ENCODE data around the gene EBF3. TPM values are rescaled to one million over a fixed set of nuclear protein-coding genes. Genes with fewer than 3 reads are reported as not detected.

EBF3 gene
- total and polyA plus RNA-seq, 3 experiments from 2014 or later: not detected

- peaks cover 0 to 6% (median 0%) of the 10 kb centered on the region in 3 donors for H3K36me3 Mint-ChIP-seq
- peaks cover 5% of the 10 kb centered on the region for H3K4me1 ChIP-seq (ENCODE audit: insufficient read depth, low read length)
- H3K4me3 ChIP-seq (ENCODE audit: low read length): no peak overlapping the region
- no peak for DNase-seq
- peaks cover 50 to 65% of the 10 kb centered on the region in 2 donors for H3K27me3 Mint-ChIP-seq
- CTCF ChIA-PET: no interaction called here
- POLR2A ChIA-PET: no interaction called here
- no peak overlapping the region for H3K27ac ChIP-seq (ENCODE audit: low read depth, low read length)
- peaks cover 6 to 7% (median 6%) of the 10 kb centered on the region in 3 donors for H3K4me1 Mint-ChIP-seq
- H3K9me3 Mint-ChIP-seq: peaks cover 0 to 7% (median 1%) of the 10 kb centered on the region in 5 donors
- peak overlapping the region in 1 of 8 donors; percentile 35 for H3K27ac Mint-ChIP-seq
- peaks cover 25% of the 10 kb centered on the region for H3K27me3 ChIP-seq (ENCODE audit: insufficient read depth, low read length, poor library complexity, severe bottlenecking)
- no peaks in the 10 kb centered on the region for H3K9me3 ChIP-seq (ENCODE audit: low read length)
- H3K4me3 Mint-ChIP-seq: no peak overlapping the region
- H3K36me3 ChIP-seq (ENCODE audit: insufficient read depth, low read length): no peaks in the 10 kb centered on the region
Observed at GRCh38 chr10:129954492-129955315, 9.4 kb downstream of the EBF3 start.

GRCh38 chr10:129953119-129954051 is 10.7 kb downstream of the EBF3 start:
- H3K4me3 ChIP-seq (ENCODE audit: low read length): no peak overlapping the region
- Mint-ChIP-seq H3K4me3 (no peak overlapping the region), H3K36me3 (peaks cover 0 to 4% (median 0%) of the 10 kb centered on the region in 3 donors), H3K4me1 (peaks cover 4 to 5% (median 5%) of the 10 kb centered on the region in 3 donors), H3K9me3 (peaks cover 0 to 7% (median 1%) of the 10 kb centered on the region in 5 donors), H3K27ac (no peak overlapping the region), H3K27me3 (peaks cover 48 to 66% of the 10 kb centered on the region in 2 donors)
- ChIA-PET CTCF (no interaction called here), POLR2A (no interaction called here)
- peaks cover 22% of the 10 kb centered on the region for H3K27me3 ChIP-seq (ENCODE audit: insufficient read depth, low read length, poor library complexity, severe bottlenecking)
- H3K36me3 ChIP-seq (ENCODE audit: insufficient read depth, low read length): no peaks in the 10 kb centered on the region
- no peak overlapping the region for H3K27ac ChIP-seq (ENCODE audit: low read depth, low read length)
- no peaks in the 10 kb centered on the region for H3K9me3 ChIP-seq (ENCODE audit: low read length)
- no peak for DNase-seq
- peaks cover 4% of the 10 kb centered on the region for H3K4me1 ChIP-seq (ENCODE audit: insufficient read depth, low read length)

DNA sequence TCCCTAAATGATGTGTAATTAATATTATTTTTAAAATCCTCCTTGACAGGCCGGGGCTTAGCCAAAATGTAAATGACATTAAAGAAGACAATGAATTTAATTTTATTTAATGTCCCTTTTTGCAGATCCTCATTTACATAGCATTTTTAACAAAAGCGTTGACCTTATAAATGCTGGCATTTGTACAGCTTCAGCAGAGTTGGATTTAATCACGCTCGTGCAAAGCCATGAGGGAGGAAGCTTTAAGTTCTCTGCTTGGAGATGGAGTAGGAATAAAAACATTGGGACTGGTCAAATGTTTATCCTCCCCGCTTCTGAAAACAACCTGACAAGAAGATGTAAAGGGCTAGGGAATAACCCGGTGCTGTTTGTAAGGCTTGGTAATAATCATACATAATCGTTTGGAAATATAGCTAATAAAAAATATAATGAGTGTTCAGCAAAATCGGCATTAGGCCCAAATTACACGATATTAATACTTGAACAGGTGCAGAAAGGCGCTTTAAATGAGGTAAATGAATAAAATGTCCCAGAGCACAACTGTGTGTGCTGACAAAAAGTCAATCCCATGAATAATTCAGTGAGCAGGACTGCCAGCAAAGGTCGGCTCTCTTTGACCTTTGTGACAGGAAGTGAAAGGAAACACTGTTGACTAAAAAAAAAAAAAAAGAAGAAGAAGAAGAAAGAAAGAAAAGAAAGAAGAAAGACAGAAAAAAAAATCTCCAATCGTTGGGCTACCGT is 11.5 kb downstream of the EBF3 start:
- H3K4me1 Mint-ChIP-seq: peaks cover 0 to 1% (median 0%) of the 10 kb centered on the region in 3 donors
- peaks cover 0 to 7% (median 0%) of the 10 kb centered on the region in 5 donors for H3K9me3 Mint-ChIP-seq
- Histone ChIP-seq H3K27me3 (ENCODE audit: insufficient read depth, low read length, poor library complexity, severe bottlenecking) (peaks cover 14% of the 10 kb centered on the region), H3K9me3 (ENCODE audit: low read length) (no peaks in the 10 kb centered on the region), H3K36me3 (ENCODE audit: insufficient read depth, low read length) (no peaks in the 10 kb centered on the region), H3K27ac (ENCODE audit: low read depth, low read length) (no peak overlapping the region), H3K4me3 (ENCODE audit: low read length) (no peak overlapping the region), H3K4me1 (ENCODE audit: insufficient read depth, low read length) (no peaks in the 10 kb centered on the region)
- POLR2A ChIA-PET: no interaction called here
- no peak overlapping the region for H3K27ac Mint-ChIP-seq
- H3K4me3 Mint-ChIP-seq: no peak overlapping the region
- H3K36me3 Mint-ChIP-seq: no peaks in the 10 kb centered on the region
- CTCF ChIA-PET: interaction anchor here (1.2 kb wide), 1 partner anchor 12 kb away, joined by 3 read pairs; no protein-coding TSS in a partner anchor
- H3K27me3 Mint-ChIP-seq: peaks cover 43 to 60% of the 10 kb centered on the region in 2 donors
- DNase-seq: no peak

GRCh38 chr10:129951970-129952265 is 12.2 kb downstream of the EBF3 start:
- Histone ChIP-seq H3K4me1 (ENCODE audit: insufficient read depth, low read length) (no peaks in the 10 kb centered on the region), H3K27ac (ENCODE audit: low read depth, low read length) (no peak overlapping the region), H3K27me3 (ENCODE audit: insufficient read depth, low read length, poor library complexity, severe bottlenecking) (peaks cover 8% of the 10 kb centered on the region), H3K36me3 (ENCODE audit: insufficient read depth, low read length) (no peaks in the 10 kb centered on the region), H3K4me3 (ENCODE audit: low read length) (no peak overlapping the region), H3K9me3 (ENCODE audit: low read length) (no peaks in the 10 kb centered on the region)
- Mint-ChIP-seq H3K4me1 (no peaks in the 10 kb centered on the region), H3K4me3 (no peak overlapping the region), H3K27me3 (peaks cover 39 to 54% of the 10 kb centered on the region in 2 donors), H3K9me3 (peaks cover 0 to 5% (median 0%) of the 10 kb centered on the region in 5 donors), H3K36me3 (no peaks in the 10 kb centered on the region), H3K27ac (no peak overlapping the region)
- DNase-seq: no peak
- ChIA-PET CTCF (interaction anchor here (1.2 kb wide), 1 partner anchor 12 kb away, joined by 3 read pairs; no protein-coding TSS in a partner anchor), POLR2A (no interaction called here)

- ChIA-PET CTCF (interaction anchor here (1.2 kb wide), 1 partner anchor 11 kb away, joined by 3 read pairs; no protein-coding TSS in a partner anchor), POLR2A (no interaction called here)
- peaks cover 0 to 2% (median 0%) of the 10 kb centered on the region in 5 donors for H3K9me3 Mint-ChIP-seq
- no peaks in the 10 kb centered on the region for H3K36me3 Mint-ChIP-seq
- no peaks in the 10 kb centered on the region for H3K4me1 ChIP-seq (ENCODE audit: insufficient read depth, low read length)
- peak overlapping the region in 1 of 8 donors; percentile 12 for H3K27ac Mint-ChIP-seq
- no peak overlapping the region for H3K4me3 ChIP-seq (ENCODE audit: low read length)
- DNase-seq: no peak
- peaks cover 4% of the 10 kb centered on the region for H3K27me3 ChIP-seq (ENCODE audit: insufficient read depth, low read length, poor library complexity, severe bottlenecking)
- no peaks in the 10 kb centered on the region for H3K4me1 Mint-ChIP-seq
- peaks cover 36 to 50% of the 10 kb centered on the region in 2 donors for H3K27me3 Mint-ChIP-seq
- H3K27ac ChIP-seq (ENCODE audit: low read depth, low read length): no peak overlapping the region
- H3K36me3 ChIP-seq (ENCODE audit: insufficient read depth, low read length): no peaks in the 10 kb centered on the region
- no peaks in the 10 kb centered on the region for H3K9me3 ChIP-seq (ENCODE audit: low read length)
- no peak overlapping the region for H3K4me3 Mint-ChIP-seq
Observed at GRCh38 chr10:129951101-129951969, 12.7 kb downstream of the EBF3 start.

DNA sequence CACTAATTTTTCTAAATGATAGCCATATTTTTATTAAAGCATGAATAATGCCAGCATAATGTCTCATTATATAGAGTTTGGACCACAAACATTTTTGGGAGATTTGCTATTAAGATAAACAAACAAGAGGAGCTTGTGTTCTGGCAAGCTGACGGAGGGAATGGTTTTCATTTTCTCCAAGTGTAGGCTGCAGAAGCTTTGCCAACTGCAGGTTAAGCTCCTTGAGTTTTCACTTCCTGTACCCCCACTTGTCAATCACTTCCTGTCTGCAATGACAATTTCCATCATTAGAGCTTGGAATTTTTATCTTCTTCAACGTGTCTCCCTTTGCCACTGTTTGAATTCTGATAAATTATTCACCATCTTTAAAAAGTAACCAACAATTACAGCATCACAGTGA is 13.4 kb downstream of the EBF3 start:
- H3K4me3 ChIP-seq (ENCODE audit: low read length): no peak overlapping the region
- no peak for DNase-seq

DNA sequence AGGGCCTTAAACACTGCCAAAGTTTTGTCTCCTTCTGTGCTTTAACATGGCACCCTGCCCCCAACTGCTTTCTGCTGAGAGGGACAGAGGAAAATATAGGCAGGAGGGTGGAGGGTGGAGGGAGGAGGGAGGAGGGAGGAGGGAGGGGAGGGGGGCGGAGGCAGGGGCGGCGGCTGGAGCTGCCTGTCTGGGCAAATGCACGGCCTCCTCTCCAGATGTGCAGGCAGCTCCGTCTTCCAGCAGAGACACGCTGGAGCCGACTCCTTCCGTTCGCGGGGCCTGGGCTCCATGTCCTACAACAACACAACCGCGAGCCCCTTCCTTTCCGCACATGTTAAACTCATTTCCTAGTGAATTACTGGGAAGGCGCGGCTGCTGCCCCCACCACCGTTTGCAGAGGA is 14.2 kb downstream of the EBF3 start:
- no peak for DNase-seq
- Histone ChIP-seq H3K36me3 (ENCODE audit: insufficient read depth, low read length) (no peaks in the 10 kb centered on the region), H3K27ac (ENCODE audit: low read depth, low read length) (no peak overlapping the region), H3K27me3 (ENCODE audit: insufficient read depth, low read length, poor library complexity, severe bottlenecking) (no peaks in the 10 kb centered on the region), H3K9me3 (ENCODE audit: low read length) (no peaks in the 10 kb centered on the region), H3K4me1 (ENCODE audit: insufficient read depth, low read length) (no peaks in the 10 kb centered on the region), H3K4me3 (ENCODE audit: low read length) (no peak overlapping the region)
- Mint-ChIP-seq H3K27ac (no peak overlapping the region), H3K36me3 (no peaks in the 10 kb centered on the region), H3K4me3 (no peak overlapping the region), H3K9me3 (no peaks in the 10 kb centered on the region), H3K4me1 (no peaks in the 10 kb centered on the region), H3K27me3 (peaks cover 22 to 46% of the 10 kb centered on the region in 2 donors)
- POLR2A ChIA-PET: no interaction called here
- CTCF ChIA-PET: no interaction called here

More for the DNA sequence above, 13.4 kb downstream of the EBF3 start:
- Histone ChIP-seq H3K9me3 (ENCODE audit: low read length) (no peaks in the 10 kb centered on the region), H3K27ac (ENCODE audit: low read depth, low read length) (no peak overlapping the region), H3K27me3 (ENCODE audit: insufficient read depth, low read length, poor library complexity, severe bottlenecking) (no peaks in the 10 kb centered on the region), H3K36me3 (ENCODE audit: insufficient read depth, low read length) (no peaks in the 10 kb centered on the region), H3K4me1 (ENCODE audit: insufficient read depth, low read length) (no peaks in the 10 kb centered on the region)
- Mint-ChIP-seq H3K36me3 (no peaks in the 10 kb centered on the region), H3K27ac (no peak overlapping the region), H3K4me1 (no peaks in the 10 kb centered on the region), H3K9me3 (peaks cover 0 to 1% (median 0%) of the 10 kb centered on the region in 5 donors), H3K27me3 (peaks cover 29 to 48% of the 10 kb centered on the region in 2 donors), H3K4me3 (no peak overlapping the region)
- CTCF ChIA-PET: no interaction called here
- POLR2A ChIA-PET: no interaction called here
